Measurements from ENCODE around the gene LRIG1.

Gene LRIG1

GRCh38 chr3:66415867-66416428 is 84.9 kb downstream of the LRIG1 start:
- DNase-seq: no peak

GRCh38 chr3:66414846-66415245 is 86.0 kb downstream of the LRIG1 start:
- no peak for DNase-seq

- no peak for DNase-seq
These were observed 87.6 kb downstream of the LRIG1 start for GRCh38 chr3:66413151-66413751.

GRCh38 chr3:66411961-66412887 is 88.6 kb downstream of the LRIG1 start:
- no peak for DNase-seq

GRCh38 chr3:66411474-66411873 is 89.3 kb downstream of the LRIG1 start:
- no peak for DNase-seq

GRCh38 chr3:66410976-66411375 is 89.8 kb downstream of the LRIG1 start:
- no peak for DNase-seq

- no peak for DNase-seq
These were observed 90.8 kb downstream of the LRIG1 start for GRCh38 chr3:66409771-66410754.

GRCh38 chr3:66407611-66408218 is 93.1 kb downstream of the LRIG1 start:
- DNase-seq: peak in 1 of 2 donors; percentile 15

- no peak for DNase-seq
These were observed 93.8 kb downstream of the LRIG1 start for GRCh38 chr3:66406831-66407610.

- no peak for DNase-seq
These were observed 94.7 kb downstream of the LRIG1 start for GRCh38 chr3:66406163-66406562.

- no peak for DNase-seq
These were observed 95.1 kb downstream of the LRIG1 start for GRCh38 chr3:66405701-66406091.

- DNase-seq: no peak
These were observed 95.7 kb downstream of the LRIG1 start for GRCh38 chr3:66404903-66405700.

- no peak for DNase-seq
These were observed 96.6 kb downstream of the LRIG1 start for GRCh38 chr3:66404197-66404596.

GRCh38 chr3:66403323-66403990 is 97.4 kb downstream of the LRIG1 start:
- no peak for DNase-seq

- DNase-seq: no peak
These were observed 98.1 kb downstream of the LRIG1 start for GRCh38 chr3:66402596-66403290.

GRCh38 chr3:66401675-66402491 is 98.9 kb downstream of the LRIG1 start:
- DNase-seq: no peak

GRCh38 chr3:66401157-66401550 is 99.7 kb downstream of the LRIG1 start:
- no peak for DNase-seq

GRCh38 chr3:66400411-66401156 is 100.2 kb downstream of the LRIG1 start:
- no peak for DNase-seq
